Liver (tissue), 9 donors: ENCODE measurements around the gene B3GNT5. TPM values are rescaled to one million over a fixed set of nuclear protein-coding genes. Genes with fewer than 3 reads are reported as not detected.

Source experiments
- DNase-seq: peaks from one replicate; pipeline ENCODE4 v3.0.0-alpha.2; 2017; ENCODE audit warnings: low spot score
- H3K27ac ChIP-seq, 2 donors: one replicate each; pipeline ENCODE4 v1.7.0; 2013; ENCODE audit warnings: inconsistent platforms in 2 of 2, low read length in 2 of 2, control low read depth in 1 of 2, low read depth in 1 of 2, mild to moderate bottlenecking in 1 of 2
- H3K27me3 ChIP-seq, 4 donors: one replicate each; pipeline versions ENCODE4 v1.6.1 to v1.7.0; 2013; ENCODE audit warnings: low read length in 3 of 4, inconsistent platforms in 1 of 4, mild to moderate bottlenecking in 1 of 4, moderate library complexity in 1 of 4; ENCODE audit not compliant: control insufficient read depth in 4 of 4, insufficient read depth in 4 of 4
- H3K36me3 ChIP-seq, 4 donors: one replicate each; pipeline versions ENCODE4 v1.6.1 to v1.7.0; 2013; ENCODE audit warnings: low read length in 3 of 4, mild to moderate bottlenecking in 3 of 4, low read depth in 1 of 4, moderate library complexity in 1 of 4; ENCODE audit not compliant: control insufficient read depth in 4 of 4, insufficient read depth in 3 of 4
- H3K4me1 ChIP-seq, 4 donors: one replicate each; pipeline versions ENCODE4 v1.6.1 to v1.7.0; 2013; ENCODE audit warnings: low read length in 3 of 4, mild to moderate bottlenecking in 3 of 4, moderate library complexity in 1 of 4; ENCODE audit not compliant: control insufficient read depth in 4 of 4, insufficient read depth in 4 of 4
- H3K4me3 ChIP-seq, 3 donors: one replicate each; pipeline versions ENCODE4 v1.6.1 to v1.7.0; 2013; ENCODE audit warnings: low read length in 3 of 3, control low read depth in 1 of 3, low read depth in 1 of 3, mild to moderate bottlenecking in 1 of 3
- H3K9ac ChIP-seq, 2 donors: one replicate each; pipeline ENCODE4 v1.7.0; 2013; ENCODE audit warnings: low read length in 2 of 2, mild to moderate bottlenecking in 2 of 2, moderate library complexity in 2 of 2, control low read depth in 1 of 2, low read depth in 1 of 2
- H3K9me3 ChIP-seq, 4 donors: one replicate each; pipeline versions ENCODE4 v1.6.1 to v1.7.0; 2013; ENCODE audit warnings: low read length in 3 of 4; ENCODE audit not compliant: control insufficient read depth in 4 of 4
- ATF3 ChIP-seq: IDR thresholded peaks from 2 replicates; pipeline ENCODE4 v1.6.1; 2016; ENCODE audit warnings: antibody characterized with exemption
- CTCF ChIP-seq: fragments of 150-350 bp; IDR thresholded peaks from 2 replicates; pipeline ENCODE4 v1.5.1; 2017; ENCODE audit warnings: improper control_type of control experiment, low read depth, low read length; ENCODE audit not compliant: missing input control
- EGR1 ChIP-seq, 2 donors: IDR thresholded peaks; 2 replicates each; pipeline ENCODE4 v1.6.1; 2016 to 2018; ENCODE audit warnings: antibody characterized with exemption in 2 of 2, low read depth in 2 of 2
- FOXA1 ChIP-seq: IDR thresholded peaks from 2 replicates; pipeline ENCODE4 v1.6.1; 2016; ENCODE audit warnings: antibody characterized with exemption
- FOXA2 ChIP-seq: IDR thresholded peaks from 2 replicates; pipeline ENCODE4 v1.6.1; 2016; ENCODE audit warnings: antibody characterized with exemption
- GABPA ChIP-seq, 2 donors: IDR thresholded peaks in 1 of 2; conservative IDR thresholded peaks in 1 of 2; 2 replicates each; pipeline ENCODE4 v1.6.1; 2016; ENCODE audit warnings: antibody characterized with exemption in 2 of 2, mild to moderate bottlenecking in 1 of 2, moderate library complexity in 1 of 2
- HNF4A ChIP-seq, 2 donors: conservative IDR thresholded peaks; 2 replicates each; pipeline ENCODE4 v1.6.1; 2016; ENCODE audit warnings: antibody characterized with exemption in 2 of 2, mild to moderate bottlenecking in 2 of 2
- HNF4G ChIP-seq: IDR thresholded peaks from 2 replicates; pipeline ENCODE4 v1.6.1; 2016; ENCODE audit warnings: antibody characterized with exemption
- JUND ChIP-seq, 2 donors: IDR thresholded peaks; 2 replicates each; pipeline ENCODE4 v1.6.1; 2016; ENCODE audit warnings: antibody characterized with exemption in 2 of 2
- MAX ChIP-seq: IDR thresholded peaks from 2 replicates; pipeline ENCODE4 v1.6.1; 2016; ENCODE audit warnings: antibody characterized with exemption
- NR2F2 ChIP-seq: IDR thresholded peaks from 2 replicates; pipeline ENCODE4 v1.6.1; 2016; ENCODE audit warnings: antibody characterized with exemption
- RAD21 ChIP-seq, 2 donors: IDR thresholded peaks; 2 replicates each; pipeline ENCODE4 v1.6.1; 2016; ENCODE audit warnings: antibody characterized with exemption in 2 of 2, mild to moderate bottlenecking in 2 of 2
- REST ChIP-seq: IDR thresholded peaks from 2 replicates; pipeline ENCODE4 v1.6.1; 2016; ENCODE audit warnings: antibody characterized with exemption, mild to moderate bottlenecking
- RXRA ChIP-seq, 2 donors: IDR thresholded peaks; 2 replicates each; pipeline ENCODE4 v1.6.1; 2017 to 2018; ENCODE audit warnings: antibody characterized with exemption in 2 of 2, mild to moderate bottlenecking in 1 of 2
- SP1 ChIP-seq: IDR thresholded peaks from 2 replicates; pipeline ENCODE4 v1.6.1; 2018; ENCODE audit warnings: antibody characterized with exemption, mild to moderate bottlenecking
- TAF1 ChIP-seq: conservative IDR thresholded peaks from 2 replicates; pipeline ENCODE4 v1.6.1; 2016; ENCODE audit warnings: antibody characterized with exemption, mild to moderate bottlenecking
- YY1 ChIP-seq: IDR thresholded peaks from 2 replicates; pipeline ENCODE4 v1.6.1; 2016; ENCODE audit warnings: antibody characterized with exemption, mild to moderate bottlenecking
- ZBTB33 ChIP-seq: IDR thresholded peaks from 2 replicates; pipeline ENCODE4 v1.6.1; 2016; ENCODE audit warnings: antibody characterized with exemption
- WGBS: extraction: QIAGEN DNeasy Blood & Tissue Kit; methylation state at CpG from one replicate; pipeline ENCODE4 v1.1.7; 2013; 5-methylcytosine and 5-hydroxymethylcytosine counted together
- polyA plus RNA-seq, 2 donors: library from polyadenylated mRNA; stranded (reverse) in 1 of 2; unstranded in 1 of 2; fragments of 200-250 nt in 1 of 2; fragments of >200 nt in 1 of 2; fragmentation: Nextera tagmentation in 1 of 2; extraction: Ambion mirVana in 1 of 2; gene quantifications; one replicate each; pipeline versions ENCODE4 v1.2.1 to v1.2.3, GENCODE V29; 2013 to 2015
- total RNA-seq, 2 donors: library from RNA; depleted of rRNA; stranded (reverse); fragments of >200 nt; gene quantifications; one replicate each; pipeline ENCODE4 v1.2.3, GENCODE V29; 2014
- donor health status: healthy.
- donor health status: healthy.
- donor health status: healthy.
- donor health status: healthy.
- donor health status: healthy.

The B3GNT5 gene
- total and polyA plus RNA-seq, 4 donors: 0.22 to 1.8 (median 0.53) TPM

GRCh38 chr3:183317886-183318865, 65.1 kb downstream of the B3GNT5 start:
- Histone ChIP-seq H3K4me3 (no peak overlapping the region), H3K9me3 (no peaks in the 10 kb centered on the region), H3K27me3 (peaks cover 0 to 2% (median 0%) of the 10 kb centered on the region in 4 donors), H3K36me3 (no peaks in the 10 kb centered on the region), H3K27ac (no peak overlapping the region), H3K9ac (no peak overlapping the region), H3K4me1 (no peaks in the 10 kb centered on the region)
- WGBS: 71% methylated on average over 10 of the region's 10 CpGs
- DNase-seq: no peak
- TF ChIP-seq NR2F2: no peak
- TF ChIP-seq HNF4A (conservative IDR thresholded peaks at IDR 0.05): no peak
- no peak for TF ChIP-seq ATF3
- no peak for TF ChIP-seq MAX
- no peak for TF ChIP-seq HNF4G
- no peak for TF ChIP-seq TAF1
- TF ChIP-seq FOXA2: no peak
- TF ChIP-seq JUND (IDR thresholded peaks at IDR 0.05): no peak
- TF ChIP-seq REST: no peak
- TF ChIP-seq FOXA1: no peak
- TF ChIP-seq GABPA (IDR thresholded peaks at IDR 0.05 in 1 of 2, conservative IDR thresholded peaks at IDR 0.05 in 1 of 2): no peak
- no peak for TF ChIP-seq YY1
- TF ChIP-seq EGR1 (IDR thresholded peaks at IDR 0.05; ENCODE audit: low read depth in 2 of 2): no peak
- no peak for TF ChIP-seq ZBTB33
- TF ChIP-seq RXRA (IDR thresholded peaks at IDR 0.05): no peak
- TF ChIP-seq RAD21 (IDR thresholded peaks at IDR 0.05): no peak
- no peak for TF ChIP-seq SP1
- TF ChIP-seq CTCF: no peak
